ENCODE results near the gene C1S.

C1S gene

DNA sequence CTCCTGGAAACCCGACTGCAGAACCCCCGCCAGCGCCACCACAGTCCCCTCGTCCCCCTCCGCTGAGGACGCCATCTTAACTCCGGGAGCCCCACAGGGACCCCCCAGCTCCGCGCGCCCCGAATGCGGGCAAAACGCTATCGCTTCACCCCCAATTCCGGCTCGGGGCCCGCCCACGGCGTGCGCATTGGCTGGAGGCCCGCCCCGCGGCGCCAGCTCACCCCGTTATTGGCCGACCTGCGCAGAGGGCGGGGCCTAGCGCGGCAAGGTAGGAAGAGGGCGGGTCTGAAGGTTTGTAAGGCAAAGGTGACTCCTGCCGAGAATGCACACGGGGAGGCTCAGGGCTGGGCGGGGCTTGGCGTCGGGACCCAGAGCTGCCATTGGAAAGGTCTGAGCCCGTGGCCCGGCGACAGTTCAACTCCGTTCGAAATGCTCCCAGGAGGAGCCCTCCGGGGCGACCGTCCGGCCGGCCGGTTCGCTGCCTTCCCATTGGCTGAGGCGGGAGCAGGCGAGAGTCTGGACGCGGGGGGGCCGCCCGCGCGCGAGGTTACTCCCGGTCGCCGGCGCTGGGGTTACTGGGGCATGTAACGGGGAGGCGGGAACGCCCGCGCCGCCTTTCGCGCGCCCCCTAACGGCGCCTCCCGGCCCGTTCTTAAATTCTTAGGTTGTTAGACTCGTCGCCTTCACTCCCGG, 42.0 kb upstream of the C1S start, which contains the start of gene LPCAT3:
Gene LPCAT3 (minus strand): TSS at position 127 of the 693 bp plus-strand sequence. CDS start 52 bp downstream, at position 75.
- TF ChIP-seq, protein P1, sequence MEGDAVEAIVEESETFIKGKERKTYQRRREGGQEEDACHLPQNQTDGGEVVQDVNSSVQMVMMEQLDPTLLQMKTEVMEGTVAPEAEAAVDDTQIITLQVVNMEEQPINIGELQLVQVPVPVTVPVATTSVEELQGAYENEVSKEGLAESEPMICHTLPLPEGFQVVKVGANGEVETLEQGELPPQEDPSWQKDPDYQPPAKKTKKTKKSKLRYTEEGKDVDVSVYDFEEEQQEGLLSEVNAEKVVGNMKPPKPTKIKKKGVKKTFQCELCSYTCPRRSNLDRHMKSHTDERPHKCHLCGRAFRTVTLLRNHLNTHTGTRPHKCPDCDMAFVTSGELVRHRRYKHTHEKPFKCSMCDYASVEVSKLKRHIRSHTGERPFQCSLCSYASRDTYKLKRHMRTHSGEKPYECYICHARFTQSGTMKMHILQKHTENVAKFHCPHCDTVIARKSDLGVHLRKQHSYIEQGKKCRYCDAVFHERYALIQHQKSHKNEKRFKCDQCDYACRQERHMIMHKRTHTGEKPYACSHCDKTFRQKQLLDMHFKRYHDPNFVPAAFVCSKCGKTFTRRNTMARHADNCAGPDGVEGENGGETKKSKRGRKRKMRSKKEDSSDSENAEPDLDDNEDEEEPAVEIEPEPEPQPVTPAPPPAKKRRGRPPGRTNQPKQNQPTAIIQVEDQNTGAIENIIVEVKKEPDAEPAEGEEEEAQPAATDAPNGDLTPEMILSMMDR (IDR thresholded peaks at IDR 0.05; ENCODE audit: insufficient read depth, low read depth, low read length, missing control alignments) = peak; percentile 71
- peak; percentile 98 for DNase-seq (ENCODE audit: low read depth)
- peak within 1 kb of the TSS; percentile 91 for H3K4me3 ChIP-seq (ENCODE audit: low read length)

DNA sequence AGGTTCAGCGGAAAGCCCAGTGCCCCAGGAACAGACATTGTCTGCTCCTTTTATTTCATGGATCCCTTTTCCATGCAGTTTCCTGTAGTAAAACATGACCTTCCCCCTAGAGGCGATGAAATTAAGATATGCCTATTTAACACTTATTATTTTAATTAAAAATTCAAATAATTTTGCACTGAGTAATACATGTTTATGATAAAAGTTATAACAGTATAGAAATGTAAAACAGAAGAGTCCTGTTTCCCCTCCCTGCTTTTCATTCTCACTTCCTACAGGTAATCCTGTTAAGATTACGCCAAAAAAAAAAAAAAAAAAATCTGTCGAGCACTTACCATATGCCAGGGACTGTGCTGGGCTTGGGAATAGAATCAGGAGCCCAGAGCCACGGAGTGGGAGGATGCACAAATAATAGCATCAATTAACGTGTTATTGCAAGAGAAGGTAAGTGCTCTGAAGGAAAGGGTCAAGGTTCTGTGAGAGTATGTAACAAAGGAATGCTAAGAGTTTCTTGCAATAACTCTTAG, 41.4 kb upstream of the C1S start:
- peak overlapping the region; percentile 91 for H3K4me3 ChIP-seq (ENCODE audit: low read length)
- TF ChIP-seq, protein P1 (IDR thresholded peaks at IDR 0.05; ENCODE audit: insufficient read depth, low read depth, low read length, missing control alignments) = no peak
- no peak for DNase-seq (ENCODE audit: low read depth)

DNA sequence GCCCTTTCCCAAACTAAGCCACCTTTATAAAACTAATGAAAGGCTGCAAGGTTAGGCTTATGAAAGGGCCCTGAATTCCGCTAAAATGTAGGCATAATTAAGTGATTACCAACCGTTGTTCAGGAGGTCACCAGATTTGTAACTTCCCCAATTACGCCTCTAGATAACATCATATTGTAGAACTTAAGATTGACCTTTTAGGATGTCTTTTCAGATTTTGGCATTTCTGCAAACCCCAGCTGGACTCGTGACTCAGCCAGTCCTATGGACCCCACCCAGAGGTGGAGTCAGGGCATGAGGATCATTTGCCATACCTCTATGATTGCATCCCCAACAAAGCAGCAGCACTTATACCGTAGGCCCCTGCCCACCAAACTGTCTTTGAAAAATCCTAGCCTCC, 38.6 kb upstream of the C1S start:
- DNase-seq (ENCODE audit: low read depth) = peak; percentile 22
- no peak overlapping the region for H3K4me3 ChIP-seq (ENCODE audit: low read length)
- TF ChIP-seq, protein P1 (IDR thresholded peaks at IDR 0.05; ENCODE audit: insufficient read depth, low read depth, low read length, missing control alignments) = no peak

DNA sequence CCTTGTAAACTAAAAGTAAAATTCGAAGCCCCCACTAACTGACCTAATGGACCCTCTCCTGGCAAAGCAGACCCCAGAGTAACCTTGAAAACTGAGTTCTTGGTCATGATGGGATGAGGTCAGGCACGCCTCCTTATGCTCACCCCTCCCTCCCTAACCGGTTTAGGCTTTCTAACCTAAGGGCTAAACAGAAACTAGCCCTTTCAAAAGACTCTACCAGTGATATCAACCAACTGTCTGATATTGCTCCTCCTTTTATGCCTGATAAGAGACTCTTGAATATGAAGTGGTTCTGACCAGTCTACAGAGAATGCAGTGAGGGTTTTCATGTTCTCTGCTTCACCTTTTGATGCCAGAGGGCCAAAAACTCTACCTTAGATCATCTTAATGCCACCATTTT, 37.4 kb upstream of the C1S start:
- no peak overlapping the region for H3K4me3 ChIP-seq (ENCODE audit: low read length)
- TF ChIP-seq, protein P1 (IDR thresholded peaks at IDR 0.05; ENCODE audit: insufficient read depth, low read depth, low read length, missing control alignments) = no peak
- no peak for DNase-seq (ENCODE audit: low read depth)

DNA sequence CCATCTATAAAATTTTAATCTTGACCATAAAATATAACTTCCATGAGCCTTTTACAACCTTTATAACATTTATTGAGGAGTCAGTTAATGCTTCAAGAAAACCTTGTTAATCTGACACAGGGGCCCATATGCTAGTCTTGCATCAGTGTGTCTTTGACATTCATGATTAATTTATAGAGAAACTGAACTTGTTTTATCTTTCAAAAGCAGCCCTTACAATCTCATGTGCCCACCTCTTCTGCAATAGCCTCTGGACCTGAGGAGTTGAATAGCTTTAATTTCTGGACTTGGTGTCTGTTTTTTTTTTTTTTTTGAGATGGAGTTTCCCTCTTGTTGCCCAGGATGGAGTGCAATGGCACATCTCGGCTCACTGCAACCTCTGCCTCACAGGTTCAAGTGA, 33.7 kb upstream of the C1S start:
- no peak for DNase-seq (ENCODE audit: low read depth)
- no peak overlapping the region for H3K4me3 ChIP-seq (ENCODE audit: low read length)
- TF ChIP-seq, protein P1 (IDR thresholded peaks at IDR 0.05; ENCODE audit: insufficient read depth, low read depth, low read length, missing control alignments) = no peak

DNA sequence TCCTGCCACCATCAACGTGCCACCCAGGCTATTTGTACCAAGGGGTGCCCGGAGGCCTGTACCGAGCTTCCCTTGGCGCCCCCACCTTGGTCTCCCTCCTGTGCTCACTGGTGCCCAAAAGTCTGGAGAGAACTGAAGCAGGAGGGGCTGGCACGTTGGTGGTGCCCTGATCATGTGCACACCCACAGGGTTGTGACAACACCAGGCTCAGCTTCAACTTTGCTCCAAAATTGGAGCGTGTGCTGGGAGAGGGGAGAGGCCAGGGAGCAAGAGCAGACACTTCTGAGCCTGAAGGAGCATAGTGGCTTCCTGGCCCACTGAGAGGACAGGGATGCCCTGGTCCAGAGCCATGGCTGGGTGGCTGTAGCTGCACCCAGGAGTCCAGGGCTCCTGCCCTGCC, 29.2 kb upstream of the C1S start:
- TF ChIP-seq, protein P1 (IDR thresholded peaks at IDR 0.05; ENCODE audit: insufficient read depth, low read depth, low read length, missing control alignments) = no peak
- DNase-seq (ENCODE audit: low read depth) = no peak

DNA sequence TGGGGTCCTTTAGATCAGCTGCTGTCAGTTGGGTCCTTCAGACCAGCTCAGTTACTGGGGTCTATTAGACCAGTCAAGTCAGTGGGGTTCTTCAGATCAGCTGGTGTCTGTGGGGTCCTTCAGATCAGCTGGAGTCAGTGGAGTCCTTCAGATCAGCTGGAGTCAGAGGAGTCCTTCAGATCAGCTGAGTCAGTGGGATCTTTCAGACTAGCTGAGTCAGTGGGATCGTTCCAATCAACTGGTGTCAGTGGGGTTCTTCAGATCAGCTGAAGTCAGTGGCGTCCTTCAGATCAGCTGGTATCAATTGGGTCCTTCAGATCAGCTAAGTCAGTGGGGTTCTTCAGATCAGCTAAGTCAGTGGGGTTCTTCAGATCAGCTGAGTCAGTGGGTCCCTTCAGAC, 27.5 kb upstream of the C1S start:
- no peak overlapping the region for H3K4me3 ChIP-seq (ENCODE audit: low read length)
- TF ChIP-seq, protein P1 (IDR thresholded peaks at IDR 0.05; ENCODE audit: insufficient read depth, low read depth, low read length, missing control alignments) = no peak
- no peak for DNase-seq (ENCODE audit: low read depth)

More for the DNA sequence above, 29.2 kb upstream of the C1S start:
- H3K4me3 ChIP-seq (ENCODE audit: low read length) = no peak overlapping the region

Measured in epithelial cell of esophagus (primary cell).